HFFc6 (cell line): ENCODE results near the gene CDK15. TPM values are rescaled to one million over a fixed set of nuclear protein-coding genes. Genes with fewer than 3 reads are reported as not detected.
"Not testable (repeated sequence)": the region's sequence is repeated elsewhere in the genome, so short reads cannot be mapped to it uniquely, and the experiment has no call there.

Source experiments
- DNase-seq: peaks from one replicate; pipeline ENCODE4 v3.0.0-alpha.2; 2018
- H3K27ac Mint-ChIP-seq: 2 replicates; pipeline ENCODE4 v1.8.0; 2020; ENCODE audit warnings: mild to moderate bottlenecking, mixed read lengths
- H3K27me3 Mint-ChIP-seq: 2 replicates; pipeline ENCODE4 v1.8.0; 2021; ENCODE audit warnings: mild to moderate bottlenecking, moderate library complexity, mixed read lengths; ENCODE audit not compliant: insufficient read depth
- H3K36me3 Mint-ChIP-seq: 2 replicates; pipeline ENCODE4 v1.8.0; 2021; ENCODE audit warnings: low read depth, mixed read lengths
- H3K4me1 Mint-ChIP-seq: 2 replicates; pipeline ENCODE4 v1.8.0; 2020; ENCODE audit warnings: low read depth, mixed read lengths
- H3K4me3 Mint-ChIP-seq: 2 replicates; pipeline ENCODE4 v1.8.0; 2020; ENCODE audit warnings: mild to moderate bottlenecking, moderate library complexity, mixed read lengths
- H3K9me3 Mint-ChIP-seq: 2 replicates; pipeline ENCODE4 v1.8.0; 2020; ENCODE audit warnings: mild to moderate bottlenecking, mixed read lengths
- total RNA-seq, 6 experiments: library from RNA; stranded (reverse); fragmentation: NEBNext Ultra II Directional; extraction: Animal tissue kit (Norgen Biotek cat#: 25700); gene quantifications; 2 replicates in 1 of 6; 3 replicates in 5 of 6; pipeline ENCODE4 v1.2.3, GENCODE V29; 2021
- TF ChIP-seq, protein P1 (sequence below): fragments of 200-600 bp; sonication (generic); IDR thresholded peaks from 2 replicates; pipeline ENCODE4 v1.5.0; 2021; ENCODE audit warnings: antibody characterized with exemption, mild to moderate bottlenecking

CDK15 gene
- total RNA-seq, 6 experiments from 2014 or later, result 21.7 to 59.8 (median 49.4) TPM

DNA sequence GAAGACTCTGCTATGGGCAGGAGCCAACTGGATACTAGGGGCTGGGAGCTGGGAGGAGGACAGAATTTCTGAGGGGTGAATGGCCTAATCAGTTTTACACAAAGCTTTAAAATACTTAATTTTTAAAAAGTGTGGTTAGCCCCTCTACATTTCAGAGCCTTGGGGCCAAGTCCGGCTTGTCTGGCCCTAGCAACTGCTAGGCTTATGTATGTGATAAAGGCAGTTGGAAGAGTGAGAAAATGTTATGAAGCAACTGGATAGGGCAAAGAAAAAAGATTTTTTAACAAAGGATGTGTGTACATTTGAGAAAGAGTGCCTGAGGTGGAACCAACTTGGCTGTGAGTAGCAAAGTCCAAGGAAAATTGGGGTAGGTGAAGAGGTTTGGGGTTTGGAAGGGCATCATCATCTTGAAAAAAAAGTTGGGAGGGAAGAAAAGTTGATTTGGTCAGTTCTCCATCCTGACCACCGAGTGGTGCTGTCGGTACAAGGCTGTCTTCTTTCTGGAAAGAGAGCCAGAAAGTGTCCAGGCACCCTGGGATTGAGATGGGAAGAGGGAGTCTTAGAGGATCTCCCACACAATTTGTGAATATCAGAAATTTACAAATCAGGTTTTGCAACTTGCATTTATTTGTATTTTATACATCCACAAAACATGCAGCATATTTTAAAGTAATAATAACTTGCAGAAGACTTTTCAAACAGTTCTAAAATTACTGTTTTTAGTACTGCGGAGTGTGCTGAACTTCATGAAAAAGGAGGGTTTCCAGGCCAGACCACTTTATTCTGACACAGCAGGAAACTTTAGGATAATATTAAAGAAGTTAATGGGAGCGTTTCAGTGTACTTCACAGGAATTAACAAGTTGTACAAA lies 10.5 kb upstream of the CDK15 start:
- Mint-ChIP-seq H3K27ac (peak overlapping the region; percentile 97), H3K4me3 (peak overlapping the region; percentile 66), H3K4me1 (peaks cover 81% of the 10 kb centered on the region), H3K36me3 (no peaks in the 10 kb centered on the region; the same call in 1 of the 2 replicates), H3K9me3 (no peaks in the 10 kb centered on the region), H3K27me3 (peaks cover 2% of the 10 kb centered on the region; the same call in 1 of the 2 replicates)
- peak; percentile 65 for DNase-seq
- TF ChIP-seq, protein P1, sequence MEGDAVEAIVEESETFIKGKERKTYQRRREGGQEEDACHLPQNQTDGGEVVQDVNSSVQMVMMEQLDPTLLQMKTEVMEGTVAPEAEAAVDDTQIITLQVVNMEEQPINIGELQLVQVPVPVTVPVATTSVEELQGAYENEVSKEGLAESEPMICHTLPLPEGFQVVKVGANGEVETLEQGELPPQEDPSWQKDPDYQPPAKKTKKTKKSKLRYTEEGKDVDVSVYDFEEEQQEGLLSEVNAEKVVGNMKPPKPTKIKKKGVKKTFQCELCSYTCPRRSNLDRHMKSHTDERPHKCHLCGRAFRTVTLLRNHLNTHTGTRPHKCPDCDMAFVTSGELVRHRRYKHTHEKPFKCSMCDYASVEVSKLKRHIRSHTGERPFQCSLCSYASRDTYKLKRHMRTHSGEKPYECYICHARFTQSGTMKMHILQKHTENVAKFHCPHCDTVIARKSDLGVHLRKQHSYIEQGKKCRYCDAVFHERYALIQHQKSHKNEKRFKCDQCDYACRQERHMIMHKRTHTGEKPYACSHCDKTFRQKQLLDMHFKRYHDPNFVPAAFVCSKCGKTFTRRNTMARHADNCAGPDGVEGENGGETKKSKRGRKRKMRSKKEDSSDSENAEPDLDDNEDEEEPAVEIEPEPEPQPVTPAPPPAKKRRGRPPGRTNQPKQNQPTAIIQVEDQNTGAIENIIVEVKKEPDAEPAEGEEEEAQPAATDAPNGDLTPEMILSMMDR, result peak; percentile 88

DNA sequence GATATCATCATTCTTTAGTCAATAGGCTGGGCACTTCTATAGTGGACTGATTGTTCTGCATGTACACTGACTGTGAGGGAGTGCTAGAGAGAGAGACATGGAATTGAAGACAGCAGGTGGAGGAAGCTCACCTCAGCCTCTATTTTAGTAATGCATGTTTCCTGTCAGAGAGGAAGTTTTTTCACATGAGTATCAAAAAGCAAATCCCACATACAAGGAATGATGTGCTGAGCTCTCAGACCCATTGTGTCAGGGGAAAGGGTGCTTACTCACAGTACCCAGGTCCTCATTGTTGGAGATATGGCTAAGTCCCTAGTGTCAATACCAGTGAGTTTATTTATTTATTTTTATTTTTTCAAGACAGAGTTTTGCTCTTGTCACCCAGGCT lies 9.9 kb upstream of the CDK15 start:
- Mint-ChIP-seq H3K27ac (peak overlapping the region; percentile 97), H3K27me3 (peaks cover 2% of the 10 kb centered on the region; the same call in 1 of the 2 replicates), H3K4me3 (peak overlapping the region; percentile 66), H3K9me3 (no peaks in the 10 kb centered on the region), H3K36me3 (no peaks in the 10 kb centered on the region; the same call in 1 of the 2 replicates), H3K4me1 (peaks cover 86% of the 10 kb centered on the region)
- TF ChIP-seq, protein P1, result no peak
- DNase-seq, result no peak

DNA sequence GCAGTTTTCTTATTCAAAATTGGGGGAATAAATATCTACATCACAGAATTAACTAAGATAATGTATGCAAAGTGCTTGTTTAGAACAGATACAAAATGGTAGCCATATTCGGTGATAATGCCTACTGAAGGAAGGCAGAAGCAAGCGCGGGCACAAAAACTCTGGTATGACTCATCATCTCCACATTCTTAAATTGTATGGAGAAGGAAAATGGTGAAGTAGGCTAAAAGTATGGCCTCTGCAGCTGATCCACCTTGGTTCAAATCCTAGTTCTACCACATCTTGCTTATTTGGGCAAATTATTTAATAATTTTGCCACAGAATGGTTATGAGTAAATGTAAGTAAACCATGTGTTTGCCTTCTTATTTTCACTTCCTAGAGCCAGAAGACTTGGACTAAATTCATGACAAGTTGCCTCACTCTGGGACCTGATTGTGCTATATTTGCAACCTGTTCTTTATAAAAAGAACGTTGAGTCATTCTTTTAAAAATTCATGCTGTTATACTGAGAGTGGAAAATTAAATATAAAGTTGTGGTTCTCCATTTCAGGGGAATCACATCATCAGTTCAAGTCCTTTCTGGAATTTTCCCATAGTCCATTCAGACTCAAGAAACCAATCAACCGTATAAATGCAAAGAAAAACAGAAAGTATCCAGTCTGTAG lies 9.0 kb upstream of the CDK15 start:
- peak overlapping the region; percentile 66 for H3K4me3 Mint-ChIP-seq
- no peaks in the 10 kb centered on the region for H3K9me3 Mint-ChIP-seq
- peak; percentile 78 for DNase-seq
- H3K27me3 Mint-ChIP-seq, result peaks cover 2% of the 10 kb centered on the region; the same call in 1 of the 2 replicates
- peaks cover 3% of the 10 kb centered on the region; the same call in 1 of the 2 replicates for H3K36me3 Mint-ChIP-seq
- TF ChIP-seq, protein P1, result no peak
- H3K27ac Mint-ChIP-seq, result peak overlapping the region; percentile 97
- H3K4me1 Mint-ChIP-seq, result peaks cover 83% of the 10 kb centered on the region

DNA sequence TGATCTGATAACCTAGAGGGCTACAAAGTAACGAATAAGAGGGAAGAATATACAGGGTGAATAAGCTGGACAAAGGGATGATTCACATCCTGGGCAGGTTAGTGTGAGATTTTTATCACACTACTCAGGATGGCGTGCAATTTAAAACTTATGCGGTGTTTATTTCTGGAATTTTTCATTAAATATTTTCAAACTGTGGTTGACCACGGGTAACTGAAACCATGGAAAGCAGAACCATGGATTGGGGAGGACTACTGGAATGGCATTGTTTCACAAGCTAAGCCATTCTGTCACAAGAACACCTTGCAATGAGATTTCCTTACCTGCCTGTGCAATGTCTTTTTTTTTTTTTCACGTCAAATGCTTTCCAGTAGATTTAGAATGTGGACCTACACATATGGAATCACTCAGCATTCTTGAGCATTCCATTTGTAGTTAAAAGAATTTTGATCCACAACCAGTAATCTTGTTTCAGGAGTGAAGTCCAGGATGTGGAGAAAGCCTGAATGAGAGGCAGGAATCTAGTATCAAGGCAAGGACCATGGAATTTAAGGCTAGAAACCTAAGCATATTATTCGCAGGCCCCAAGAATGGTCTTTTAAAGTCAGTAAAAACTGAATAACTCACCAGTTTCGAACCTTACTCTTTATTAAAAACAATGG lies 8.0 kb upstream of the CDK15 start:
- Mint-ChIP-seq H3K27ac (peak overlapping the region; percentile 97), H3K27me3 (no peaks in the 10 kb centered on the region), H3K36me3 (peaks cover 6% of the 10 kb centered on the region; the same call in 1 of the 2 replicates), H3K4me1 (peaks cover 83% of the 10 kb centered on the region), H3K4me3 (peak overlapping the region; percentile 66), H3K9me3 (no peaks in the 10 kb centered on the region)
- peak; percentile 94 for DNase-seq
- TF ChIP-seq, protein P1, result no peak

DNA sequence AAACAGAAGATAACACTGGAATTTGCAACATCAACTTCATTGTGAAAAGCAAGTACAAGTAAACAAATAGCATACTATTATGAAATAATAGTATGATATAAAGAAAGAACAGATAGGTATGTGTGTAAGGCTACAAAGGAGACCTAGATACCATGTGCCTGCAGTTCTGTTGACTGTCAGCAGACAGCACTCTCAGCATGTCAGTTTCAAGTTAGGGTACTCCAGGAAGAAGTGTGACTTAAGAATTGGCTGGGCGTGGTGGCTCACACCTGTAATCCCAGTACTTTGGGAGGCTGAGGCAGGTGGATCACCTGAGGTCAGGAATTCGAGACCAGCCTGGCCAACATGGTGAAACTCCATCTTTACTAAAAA lies 7.4 kb upstream of the CDK15 start:
- peak; percentile 49 for DNase-seq
- H3K27me3 Mint-ChIP-seq, result not testable (repeated sequence)
- TF ChIP-seq, protein P1, result peak; percentile 72

More for the DNA sequence above, 7.4 kb upstream of the CDK15 start:
- Mint-ChIP-seq H3K27ac (peak overlapping the region; percentile 97), H3K4me1 (peaks cover 83% of the 10 kb centered on the region), H3K4me3 (peak overlapping the region; percentile 66)
- not testable (repeated sequence) for H3K9me3 Mint-ChIP-seq, H3K36me3 Mint-ChIP-seq
